CD4-positive, alpha-beta T cell treated with Interleukin-4 for 1 hour (primary cell): Measurements from ENCODE around the gene AEN.
"Not testable (repeated sequence)": the region's sequence is repeated elsewhere in the genome, so short reads cannot be mapped to it uniquely, and the experiment has no call there.

ENCODE experiments used
- DNase-seq, 2 donors: peaks; one replicate each; pipeline ENCODE4 v3.0.0-alpha.2; 2020 to 2022

Gene AEN

GRCh38 chr15:88615303-88616107 lies 5.6 kb upstream of the AEN start:
- DNase-seq: no peak

GRCh38 chr15:88616240-88616639 lies 4.9 kb upstream of the AEN start:
- DNase-seq: no peak

- no peak for DNase-seq
These were observed 4.0 kb upstream of the AEN start for GRCh38 chr15:88617031-88617722.

GRCh38 chr15:88617790-88618189 lies 3.4 kb upstream of the AEN start:
- no peak for DNase-seq

GRCh38 chr15:88618686-88619085 lies 2.5 kb upstream of the AEN start:
- no peak for DNase-seq

- no peak for DNase-seq
These were observed 1.3 kb upstream of the AEN start for GRCh38 chr15:88619796-88620195.

GRCh38 chr15:88621789-88622604 lies 857 bp downstream of the AEN start:
- DNase-seq: peak; percentile 64 to 79

GRCh38 chr15:88622605-88622975 lies 1.4 kb downstream of the AEN start:
- no peak for DNase-seq

GRCh38 chr15:88623061-88623460 lies 1.9 kb downstream of the AEN start:
- DNase-seq: peak in 1 of 2 donors; percentile 60

- DNase-seq: no peak
These were observed 2.5 kb downstream of the AEN start for GRCh38 chr15:88623632-88624031.

GRCh38 chr15:88624156-88624970 lies 3.2 kb downstream of the AEN start:
- DNase-seq: peak; percentile 54 to 81

- DNase-seq: no peak
These were observed 3.9 kb downstream of the AEN start for GRCh38 chr15:88624971-88625490.

- no peak for DNase-seq
These were observed 5.0 kb downstream of the AEN start for GRCh38 chr15:88625943-88626741.

- DNase-seq: peak; percentile 88 to 92
These were observed 6.3 kb downstream of the AEN start for GRCh38 chr15:88627463-88627862.

GRCh38 chr15:88628018-88628654 lies 7.0 kb downstream of the AEN start:
- DNase-seq: no peak

- DNase-seq: no peak
These were observed 7.9 kb downstream of the AEN start for GRCh38 chr15:88629071-88629470.

GRCh38 chr15:88630141-88630721 lies 9.1 kb downstream of the AEN start:
- DNase-seq: no peak

- no peak for DNase-seq
These were observed 9.8 kb downstream of the AEN start for GRCh38 chr15:88630798-88631463.

- no peak for DNase-seq
These were observed 10.4 kb downstream of the AEN start for GRCh38 chr15:88631464-88632028.

- not testable (repeated sequence) for DNase-seq
These were observed 11.7 kb downstream of the AEN start for GRCh38 chr15:88632797-88633196.
